Lower leg skin (tissue), 4 donors: Measurements from ENCODE around the gene FBXO3. TPM values are rescaled to one million over a fixed set of nuclear protein-coding genes. Genes with fewer than 3 reads are reported as not detected.
A peak's percentile ranks its signal among the peaks of the same experiment; 100 is the strongest.
"Not testable (repeated sequence)": the region's sequence is repeated elsewhere in the genome, so short reads cannot be mapped to it uniquely, and the experiment has no call there.

Experiments used
- DNase-seq, 2 donors: peaks; one replicate each; pipeline ENCODE4 v3.0.0-alpha.2; 2019; ENCODE audit warnings: low spot score in 2 of 2
- H3K4me3 ChIP-seq: fragments of 200-600 bp; sonication (generic); 2 replicates; pipeline ENCODE4 v1.5.1; 2017; ENCODE audit warnings: mild to moderate bottlenecking, low read depth; ENCODE audit not compliant: poor library complexity, severe bottlenecking
- CTCF ChIP-seq, 3 donors: fragments of 450-650 bp; IDR thresholded peaks; one replicate each; pipeline ENCODE4 v1.5.1; 2016; ENCODE audit warnings: antibody characterized with exemption in 3 of 3, mild to moderate bottlenecking in 3 of 3, moderate library complexity in 2 of 3
- POLR2A ChIP-seq, 2 donors: fragments of 450-650 bp; IDR thresholded peaks; one replicate each; pipeline ENCODE4 v1.6.1; 2016 to 2017; ENCODE audit warnings: antibody characterized with exemption in 2 of 2, mild to moderate bottlenecking in 1 of 2, moderate library complexity in 1 of 2
- WGBS, 2 donors: methylation state at CpG; one replicate each; pipeline ENCODE4 v1.1.5; 2018; 5-methylcytosine and 5-hydroxymethylcytosine counted together
- intact Hi-C: fragments of 100-400 bp; cut with DNase I; formaldehyde crosslinking; loops from one replicate; pipeline ENCODE4 v1.15.0; 2023; ENCODE audit warnings: low total_unique reads
- total RNA-seq, 4 donors: library from RNA; depleted of rRNA; stranded (reverse); fragments of >200 nt; gene quantifications; one replicate each; pipeline ENCODE4 v1.1.0, GENCODE V29; 2016

Gene FBXO3
- total RNA-seq, 4 donors from 2014 or later: 36.5 to 52.3 (median 48.0) TPM

GRCh38 chr11:33734441-33735270, 39.7 kb downstream of the FBXO3 start:
- no peak for TF ChIP-seq CTCF (IDR thresholded peaks at IDR 0.05)
- TF ChIP-seq POLR2A (IDR thresholded peaks at IDR 0.05): no peak

DNA sequence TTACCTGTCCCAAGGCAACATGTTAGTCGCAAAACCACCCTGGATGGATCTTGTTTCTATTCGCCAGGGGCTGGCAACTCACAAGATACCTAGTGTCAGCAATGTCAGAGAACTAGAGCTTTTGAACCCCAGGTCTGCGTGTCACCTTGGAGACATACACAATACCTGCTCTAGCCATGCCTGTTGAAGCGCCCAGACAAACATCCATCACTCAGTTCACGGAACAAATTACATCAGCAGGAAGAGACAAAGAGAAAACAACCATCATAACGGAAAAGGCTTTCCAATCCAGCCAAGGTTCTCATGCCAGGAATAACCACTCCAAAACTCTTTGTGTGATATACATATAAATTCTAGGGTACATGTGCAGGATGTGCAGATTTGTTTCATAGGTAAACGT, 40.3 kb downstream of the FBXO3 start:
- TF ChIP-seq POLR2A (IDR thresholded peaks at IDR 0.05): no peak
- no peak for TF ChIP-seq CTCF (IDR thresholded peaks at IDR 0.05)
- intact Hi-C loops: no loop called here

More at GRCh38 chr11:33734441-33735270, 39.7 kb downstream of the FBXO3 start:
- no peak for DNase-seq
- 7 to 9% methylated on average over 15 of the region's 15 CpGs for WGBS, 2 donors
- peak overlapping the region; percentile 90 for H3K4me3 ChIP-seq
- intact Hi-C loops: no loop called here

GRCh38 chr11:33731723-33732531, 42.4 kb downstream of the FBXO3 start:
- TF ChIP-seq POLR2A (IDR thresholded peaks at IDR 0.05) (no peak), CTCF (IDR thresholded peaks at IDR 0.05) (no peak)
- intact Hi-C loops: no loop called here
- DNase-seq: no peak
- H3K4me3 ChIP-seq: no peak overlapping the region
- 60% methylated on average over 9 of the region's 9 CpGs for WGBS, 2 donors

More for the DNA sequence above, 40.3 kb downstream of the FBXO3 start:
- no peak overlapping the region for H3K4me3 ChIP-seq
- WGBS, 2 donors: 39 to 43% methylated on average over 7 of the region's 7 CpGs
- DNase-seq: no peak

DNA sequence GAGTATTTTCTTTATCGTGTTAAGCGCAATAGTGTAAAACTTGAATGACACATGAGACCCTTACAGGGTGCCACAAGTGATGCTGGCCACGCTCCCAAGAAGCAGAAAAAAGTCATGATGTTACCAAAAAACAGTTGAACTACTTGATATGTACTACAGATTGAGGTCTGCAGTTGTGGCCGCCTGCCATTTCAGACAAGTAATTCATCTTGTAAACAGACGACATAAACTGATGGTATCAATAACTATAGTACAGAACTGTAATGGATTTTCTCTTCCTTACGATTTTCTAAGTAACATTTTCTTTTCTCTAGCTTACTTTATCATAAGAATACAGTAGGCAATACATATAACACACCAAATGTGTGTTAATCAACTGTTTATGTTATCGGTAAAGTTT, 43.6 kb downstream of the FBXO3 start:
- intact Hi-C loops: no loop called here
- 60% methylated on average over 7 of the region's 7 CpGs for WGBS, 2 donors
- TF ChIP-seq CTCF (IDR thresholded peaks at IDR 0.05) (no peak), POLR2A (IDR thresholded peaks at IDR 0.05) (no peak)
- no peak overlapping the region for H3K4me3 ChIP-seq
- no peak for DNase-seq

GRCh38 chr11:33729072-33729664, 45.2 kb downstream of the FBXO3 start:
- H3K4me3 ChIP-seq, DNase-seq, intact Hi-C loops: not testable (repeated sequence)
- 65 to 66% methylated on average over 5 of the region's 5 CpGs for WGBS, 2 donors

DNA sequence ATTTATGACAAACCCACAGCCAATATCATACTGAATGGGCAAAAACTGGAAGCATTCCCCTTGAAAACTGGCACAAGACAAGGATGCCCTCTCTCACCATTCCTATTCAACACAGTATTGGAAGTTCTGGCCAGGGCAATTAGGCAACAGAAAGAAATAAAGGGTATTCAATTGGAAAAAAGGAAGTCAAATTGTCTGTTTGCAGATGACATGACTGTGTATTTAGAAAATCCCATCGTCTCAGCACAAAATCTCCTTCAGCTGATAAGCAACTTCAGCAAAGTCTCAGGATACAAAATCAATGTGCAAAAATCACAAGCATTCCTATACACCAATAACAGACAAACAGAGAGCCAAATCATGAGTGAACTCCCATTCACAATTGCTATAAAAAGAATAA, 46.8 kb downstream of the FBXO3 start:
- intact Hi-C loops, DNase-seq, H3K4me3 ChIP-seq: not testable (repeated sequence)
- WGBS, 2 donors: 69 to 74% methylated on average over 1 of the region's 1 CpG
